BJ (cell line): ENCODE data around the gene ARHGEF4. TPM values are rescaled to one million over a fixed set of nuclear protein-coding genes. Genes with fewer than 3 reads are reported as not detected.

Experiments used
- CTCF ChIA-PET: fragments of 350-600 bp; formaldehyde crosslinking; extraction: SDS; loops from one replicate; lab custom pipeline; 2021; ENCODE audit warnings: antibody characterized with exemption, inconsistent platforms; lab: Yijun Ruan, JAX
- POLR2A ChIA-PET: fragments of 300-600 bp; sonication (Branson Sonifier 250); formaldehyde crosslinking; extraction: SDS; loops from one replicate; lab custom pipeline; 2021; ENCODE audit warnings: antibody characterized with exemption; lab: Charles Lee
- DNase-seq: peaks from one replicate; pipeline ENCODE4 v3.0.0-alpha.2; 2011; ENCODE audit warnings: low read depth
- H3K27me3 ChIP-seq: 2 replicates; pipeline ENCODE4 v1.6.0; 2011; ENCODE audit warnings: low read length; ENCODE audit not compliant: control insufficient read depth, insufficient read depth
- H3K36me3 ChIP-seq: 2 replicates; pipeline ENCODE4 v1.5.1; 2011; ENCODE audit warnings: low read length; ENCODE audit not compliant: control insufficient read depth, insufficient read depth
- H3K4me3 ChIP-seq: 2 replicates; pipeline ENCODE4 v1.5.1; 2011; ENCODE audit warnings: low read depth, mild to moderate bottlenecking, control low read depth, low read length
- polyA plus RNA-seq: library from polyadenylated mRNA; depleted of rRNA; stranded (reverse); fragments of >200 nt; gene quantifications from 2 replicates; pipeline ENCODE4 v1.2.3, GENCODE V29; 2011
- TF ChIP-seq, protein P1 (sequence below): IDR thresholded peaks from 2 replicates; pipeline ENCODE4 v1.5.1; 2011; ENCODE audit warnings: low read depth, mild to moderate bottlenecking, control low read depth, inconsistent platforms, low read length, moderate library complexity; ENCODE audit not compliant: insufficient read depth

The ARHGEF4 gene
- polyA plus RNA-seq, 1 experiment = 15.1 TPM

DNA sequence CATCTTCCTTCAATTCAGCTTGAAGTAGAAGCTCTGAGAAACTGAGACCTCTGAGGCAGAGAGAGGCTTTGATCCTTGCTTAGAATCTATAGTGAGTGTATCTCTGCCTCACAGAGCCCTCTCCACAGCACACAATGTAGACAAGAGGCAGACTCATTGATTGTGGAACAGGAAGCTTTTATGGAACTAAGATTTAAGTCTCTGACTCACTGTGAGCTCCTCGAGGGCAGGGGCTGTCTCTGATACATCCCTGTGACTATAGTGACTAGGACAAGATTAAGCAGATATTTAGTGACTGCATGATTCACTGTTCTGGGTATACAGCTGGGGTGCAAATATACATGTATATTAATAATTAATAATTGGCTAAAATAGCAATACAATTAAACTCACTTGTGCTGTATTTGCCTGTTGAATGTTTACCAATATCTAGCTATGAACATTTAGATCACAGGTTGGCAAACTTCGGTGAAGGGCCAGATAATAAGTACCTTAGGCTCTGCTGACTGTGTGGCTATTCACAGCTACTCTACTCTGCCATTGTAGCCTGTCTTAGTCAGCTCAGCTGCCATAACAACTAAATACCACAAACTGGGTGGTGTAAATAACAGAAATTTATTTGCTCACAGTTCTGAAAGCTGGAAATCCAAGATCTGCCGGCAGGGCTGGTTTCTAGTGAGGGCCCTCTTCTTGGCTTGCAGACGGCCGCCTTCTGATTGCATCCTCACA is 54.4 kb downstream of the ARHGEF4 start:
- POLR2A ChIA-PET = no interaction called here
- no peak for DNase-seq
- Histone ChIP-seq H3K4me3 (no peak overlapping the region), H3K36me3 (no peaks in the 10 kb centered on the region), H3K27me3 (no peaks in the 10 kb centered on the region)
- TF ChIP-seq, protein P1, sequence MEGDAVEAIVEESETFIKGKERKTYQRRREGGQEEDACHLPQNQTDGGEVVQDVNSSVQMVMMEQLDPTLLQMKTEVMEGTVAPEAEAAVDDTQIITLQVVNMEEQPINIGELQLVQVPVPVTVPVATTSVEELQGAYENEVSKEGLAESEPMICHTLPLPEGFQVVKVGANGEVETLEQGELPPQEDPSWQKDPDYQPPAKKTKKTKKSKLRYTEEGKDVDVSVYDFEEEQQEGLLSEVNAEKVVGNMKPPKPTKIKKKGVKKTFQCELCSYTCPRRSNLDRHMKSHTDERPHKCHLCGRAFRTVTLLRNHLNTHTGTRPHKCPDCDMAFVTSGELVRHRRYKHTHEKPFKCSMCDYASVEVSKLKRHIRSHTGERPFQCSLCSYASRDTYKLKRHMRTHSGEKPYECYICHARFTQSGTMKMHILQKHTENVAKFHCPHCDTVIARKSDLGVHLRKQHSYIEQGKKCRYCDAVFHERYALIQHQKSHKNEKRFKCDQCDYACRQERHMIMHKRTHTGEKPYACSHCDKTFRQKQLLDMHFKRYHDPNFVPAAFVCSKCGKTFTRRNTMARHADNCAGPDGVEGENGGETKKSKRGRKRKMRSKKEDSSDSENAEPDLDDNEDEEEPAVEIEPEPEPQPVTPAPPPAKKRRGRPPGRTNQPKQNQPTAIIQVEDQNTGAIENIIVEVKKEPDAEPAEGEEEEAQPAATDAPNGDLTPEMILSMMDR = no peak
- CTCF ChIA-PET = interaction anchor here (1.2 to 1.4 kb wide), 3 partner anchors 11 to 94 kb away, joined by 4 to 6 read pairs (median 5); no protein-coding TSS in a partner anchor

DNA sequence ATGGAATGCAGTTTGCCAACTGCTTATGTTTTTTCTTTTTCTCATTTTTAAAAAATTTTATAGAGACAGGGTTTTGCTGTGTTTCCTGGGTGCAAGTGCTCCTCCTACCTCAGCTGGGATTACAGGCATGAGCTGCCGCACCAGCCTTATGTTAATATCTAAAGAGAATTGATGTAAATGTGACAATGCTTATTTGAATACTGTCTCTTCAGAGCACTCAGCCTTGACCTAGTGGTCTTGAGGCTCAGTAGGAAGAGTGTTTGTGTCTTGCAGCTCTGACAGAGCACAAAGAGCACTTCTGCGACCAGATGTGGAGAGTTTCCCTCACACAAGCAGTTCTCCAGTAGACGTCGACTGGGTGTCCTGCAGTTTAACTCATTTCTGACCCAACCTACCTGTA is 55.3 kb downstream of the ARHGEF4 start:
- ChIA-PET CTCF (no interaction called here), POLR2A (no interaction called here)
- H3K36me3 ChIP-seq = no peaks in the 10 kb centered on the region
- H3K4me3 ChIP-seq = no peak overlapping the region
- H3K27me3 ChIP-seq = no peaks in the 10 kb centered on the region
- TF ChIP-seq, protein P1 = no peak
- DNase-seq = no peak

DNA sequence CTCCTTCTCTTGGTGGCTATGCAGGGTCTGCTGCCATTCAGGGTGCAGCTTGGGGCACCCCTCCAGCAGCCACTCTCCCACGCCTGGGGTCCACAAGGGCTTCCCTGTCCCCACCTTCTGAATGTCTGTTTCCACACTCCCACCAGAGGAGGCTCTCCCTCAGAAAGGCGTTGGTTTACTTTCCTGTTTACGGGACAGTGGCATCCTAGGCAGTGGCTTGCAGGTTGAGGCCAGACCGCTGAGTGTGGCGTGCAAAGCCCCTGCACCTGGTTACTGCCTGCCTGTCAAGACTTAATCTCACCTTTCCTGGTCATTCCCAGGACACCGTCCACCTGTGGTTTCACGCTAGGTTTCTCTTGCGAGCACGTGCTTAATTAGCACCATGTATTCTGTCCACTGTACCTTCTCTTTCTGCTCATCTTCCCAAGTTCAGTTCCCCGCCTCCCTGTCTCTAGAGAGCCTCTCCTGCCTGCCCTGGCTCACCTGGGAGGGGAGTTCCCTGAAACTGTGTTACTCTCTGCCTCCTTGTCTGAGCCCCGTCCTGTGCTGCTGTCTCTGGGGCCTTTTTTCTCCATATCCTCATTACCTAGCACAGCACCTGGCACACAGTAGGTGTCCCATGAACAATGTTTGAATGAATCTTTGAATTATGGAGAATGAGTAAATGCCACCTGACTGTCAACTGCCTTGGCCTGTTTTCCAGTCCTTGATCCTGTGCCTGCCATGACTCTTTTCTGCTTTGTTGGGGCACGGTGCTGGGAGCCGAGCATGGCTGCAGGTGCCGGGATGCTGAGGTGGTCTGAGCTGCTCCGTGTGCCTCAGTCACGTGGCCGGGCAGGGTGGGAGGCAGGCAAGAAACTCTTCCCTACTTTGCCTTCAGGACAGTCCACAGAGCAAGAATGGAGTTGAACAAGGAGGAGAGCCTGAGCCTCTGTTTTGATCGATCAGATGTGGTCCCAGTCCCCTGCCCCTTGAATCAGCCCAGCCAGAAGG is 56.4 kb downstream of the ARHGEF4 start:
- TF ChIP-seq, protein P1 = no peak
- no peaks in the 10 kb centered on the region for H3K27me3 ChIP-seq
- ChIA-PET CTCF (no interaction called here), POLR2A (no interaction called here)
- H3K4me3 ChIP-seq = no peak overlapping the region
- H3K36me3 ChIP-seq = no peaks in the 10 kb centered on the region
- DNase-seq = no peak

DNA sequence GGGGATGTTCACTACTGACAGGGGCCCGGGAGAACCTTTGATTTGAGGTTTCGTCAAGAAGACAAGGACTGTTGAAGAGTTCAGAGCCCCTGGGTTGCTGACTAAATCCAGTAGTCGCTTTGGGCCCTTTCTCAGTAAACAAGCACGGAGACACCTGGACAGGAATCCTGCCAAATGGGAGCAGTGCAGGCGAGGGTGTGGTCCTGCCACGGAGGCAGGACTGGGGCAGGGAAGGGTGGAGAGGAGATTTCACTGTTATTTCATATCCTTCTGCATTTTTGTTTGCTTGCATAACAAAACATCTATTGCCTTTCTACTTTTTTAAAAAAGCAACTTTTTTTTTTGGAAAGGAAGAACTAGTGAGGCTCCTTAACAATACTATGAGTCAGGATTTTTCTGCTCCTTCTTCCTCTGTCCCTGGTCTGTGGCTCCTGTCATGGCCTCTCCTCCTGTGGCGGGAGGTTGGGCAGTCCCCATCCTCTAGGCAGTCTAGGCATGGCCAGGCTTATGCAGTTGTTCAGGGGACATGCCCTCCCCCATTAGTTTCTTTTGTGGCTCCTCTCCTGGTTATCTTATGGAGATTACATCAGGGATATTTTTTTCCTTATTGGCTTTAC is 57.7 kb downstream of the ARHGEF4 start:
- H3K27me3 ChIP-seq = no peaks in the 10 kb centered on the region
- ChIA-PET CTCF (no interaction called here), POLR2A (no interaction called here)
- no peak overlapping the region for H3K4me3 ChIP-seq
- DNase-seq = no peak
- no peaks in the 10 kb centered on the region for H3K36me3 ChIP-seq
- TF ChIP-seq, protein P1 = no peak

DNA sequence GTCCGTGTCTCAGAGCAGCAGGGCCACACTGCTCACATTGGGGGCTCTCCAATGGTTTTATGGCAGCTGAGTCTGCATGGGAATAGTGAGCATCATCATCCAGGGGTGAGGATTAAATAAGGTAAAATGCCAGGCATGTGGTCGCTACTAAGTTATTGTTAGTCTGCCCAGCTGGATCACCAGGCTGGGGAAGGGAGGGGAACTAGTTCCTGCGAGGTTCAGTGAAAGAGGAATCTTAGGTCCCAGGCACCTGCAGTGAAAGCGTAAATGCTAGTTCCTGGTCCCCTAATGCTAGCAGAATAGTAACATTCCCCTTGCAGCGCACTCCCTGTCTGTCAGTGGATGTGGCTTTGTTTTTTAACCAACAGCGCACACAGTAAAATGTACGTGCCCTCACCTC is 60.1 kb downstream of the ARHGEF4 start:
- TF ChIP-seq, protein P1 = no peak
- DNase-seq = no peak
- Histone ChIP-seq H3K27me3 (no peaks in the 10 kb centered on the region), H3K36me3 (no peaks in the 10 kb centered on the region), H3K4me3 (no peak overlapping the region)
- POLR2A ChIA-PET = no interaction called here
- CTCF ChIA-PET = no interaction called here
